HG03280 (cell line): Measurements from ENCODE around the gene ZNF26.

Experiments
- ATAC-seq: cut with Tn5 transposase; IDR thresholded peaks from one replicate; pipeline ENCODE4 v1.9.1; 2021; ENCODE audit warnings: mild to moderate bottlenecking, moderate library complexity; ENCODE audit not compliant: unreplicated experiment

Gene ZNF26

DNA sequence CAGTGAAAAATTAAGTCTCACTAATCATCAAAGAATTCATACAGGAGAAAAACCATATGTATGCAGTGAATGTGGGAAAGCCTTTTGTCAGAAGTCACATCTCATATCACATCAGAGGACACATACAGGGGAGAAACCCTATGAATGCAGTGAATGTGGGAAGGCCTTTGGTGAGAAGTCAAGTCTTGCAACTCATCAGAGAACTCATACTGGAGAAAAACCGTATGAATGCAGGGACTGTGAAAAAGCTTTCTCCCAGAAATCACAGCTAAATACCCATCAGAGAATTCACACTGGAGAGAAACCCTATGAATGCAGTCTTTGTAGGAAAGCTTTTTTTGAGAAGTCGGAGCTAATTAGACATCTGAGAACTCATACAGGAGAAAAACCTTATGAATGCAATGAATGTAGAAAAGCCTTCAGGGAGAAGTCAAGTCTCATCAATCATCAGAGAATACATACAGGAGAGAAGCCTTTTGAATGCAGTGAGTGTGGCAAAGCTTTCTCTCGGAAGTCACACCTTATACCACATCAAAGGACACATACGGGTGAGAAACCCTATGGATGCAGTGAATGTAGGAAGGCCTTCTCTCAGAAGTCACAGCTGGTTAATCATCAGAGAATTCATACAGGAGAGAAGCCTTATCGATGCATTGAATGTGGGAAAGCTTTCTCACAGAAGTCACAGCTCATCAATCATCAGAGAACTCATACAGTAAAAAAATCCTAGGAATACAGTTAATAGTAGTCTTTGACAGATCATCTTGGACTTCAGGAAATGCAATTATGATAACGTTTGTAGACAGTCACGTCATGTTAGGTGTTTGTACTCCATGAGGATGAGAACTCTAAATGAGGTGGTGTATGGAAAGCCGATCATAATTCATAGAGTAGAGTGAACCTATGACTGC is 72.3 kb downstream of the ZNF26 start:
- no peak for ATAC-seq

DNA sequence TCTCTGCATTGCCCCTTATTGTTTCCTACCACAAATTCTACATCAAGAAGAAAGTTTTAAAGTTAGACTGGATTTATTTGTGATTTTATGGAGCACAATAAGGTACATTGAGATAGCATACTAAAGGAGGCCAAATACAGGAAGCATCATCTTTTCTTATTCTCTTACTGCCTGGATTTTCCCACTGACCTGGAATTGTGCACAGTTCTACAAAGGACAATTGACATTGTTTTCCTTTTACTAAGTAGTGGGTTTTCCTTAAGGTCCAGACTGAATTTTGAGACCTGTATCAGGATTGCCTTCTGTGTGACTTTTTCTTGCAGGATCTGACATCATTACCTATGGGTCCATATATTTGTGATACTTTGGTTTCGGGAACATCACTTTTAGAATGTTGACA is 75.8 kb downstream of the ZNF26 start:
- ATAC-seq, result no peak

DNA sequence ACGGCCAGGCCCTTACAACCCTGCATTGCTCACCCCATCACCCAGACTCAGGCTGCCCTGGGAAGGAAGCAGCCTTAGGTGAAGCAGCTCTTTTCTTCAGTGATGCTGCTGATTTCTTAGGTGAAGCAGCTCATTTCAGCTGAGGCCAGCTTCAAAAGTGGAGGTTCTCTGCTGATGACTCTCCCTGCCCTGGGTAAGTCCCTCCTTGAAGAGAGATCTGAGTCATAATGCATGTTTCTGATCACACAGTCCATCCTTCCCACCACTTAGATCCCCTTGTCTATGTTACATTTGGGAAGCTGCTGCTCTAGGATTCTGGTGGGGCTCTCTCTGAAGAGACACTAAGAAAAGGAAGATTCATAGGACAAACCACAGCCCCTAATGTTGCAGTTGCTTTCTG is 77.4 kb downstream of the ZNF26 start:
- ATAC-seq, result no peak

DNA sequence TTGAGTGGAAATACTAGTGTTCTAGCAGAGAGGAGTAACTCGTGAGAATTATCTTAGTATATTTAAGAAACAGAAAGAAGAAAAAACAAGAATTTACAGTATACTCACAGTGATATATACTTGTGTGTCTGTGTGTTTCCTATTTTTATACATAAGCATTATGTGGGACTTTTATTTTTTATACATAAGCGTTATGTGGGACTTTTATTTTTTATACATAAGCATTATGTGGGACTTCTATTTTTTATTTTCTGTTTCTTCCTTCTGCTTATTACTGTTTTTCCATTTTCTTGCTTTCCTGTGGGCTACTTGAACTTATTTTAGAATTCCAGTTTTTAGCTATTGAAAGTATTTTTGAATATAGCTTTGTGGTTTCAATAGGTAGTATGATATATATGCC is 87.7 kb downstream of the ZNF26 start:
- ATAC-seq, result no peak
